ENCODE measurements around the gene XIRP1. TPM values are rescaled to one million over a fixed set of nuclear protein-coding genes. Genes with fewer than 3 reads are reported as not detected.

XIRP1 gene
- total RNA-seq, 2 donors from 2014 or later, result not detected

- Histone ChIP-seq H3K36me3 (replicated peaks in 1 of 2; ENCODE audit: insufficient read depth in 1 of 2, low read depth in 2 of 2) (no peaks in the 10 kb centered on the region), H3K4me3 (no peak overlapping the region), H3K4me1 (no peaks in the 10 kb centered on the region), H3K9me3 (no peaks in the 10 kb centered on the region), H3K27me3 (no peaks in the 10 kb centered on the region), H3K27ac (no peak overlapping the region)
- no peak for ATAC-seq
- intact Hi-C loops (cut with DNase I), result no loop called here
- TF ChIP-seq CTCF (IDR thresholded peaks at IDR 0.05), result no peak
- TF ChIP-seq POLR2A (IDR thresholded peaks at IDR 0.05), result no peak
- WGBS, 2 donors, result 76 to 78% methylated on average over 3 of the region's 3 CpGs
- no peak for DNase-seq
Measured at GRCh38 chr3:39219702-39220101, 27.3 kb upstream of the XIRP1 start.

DNA sequence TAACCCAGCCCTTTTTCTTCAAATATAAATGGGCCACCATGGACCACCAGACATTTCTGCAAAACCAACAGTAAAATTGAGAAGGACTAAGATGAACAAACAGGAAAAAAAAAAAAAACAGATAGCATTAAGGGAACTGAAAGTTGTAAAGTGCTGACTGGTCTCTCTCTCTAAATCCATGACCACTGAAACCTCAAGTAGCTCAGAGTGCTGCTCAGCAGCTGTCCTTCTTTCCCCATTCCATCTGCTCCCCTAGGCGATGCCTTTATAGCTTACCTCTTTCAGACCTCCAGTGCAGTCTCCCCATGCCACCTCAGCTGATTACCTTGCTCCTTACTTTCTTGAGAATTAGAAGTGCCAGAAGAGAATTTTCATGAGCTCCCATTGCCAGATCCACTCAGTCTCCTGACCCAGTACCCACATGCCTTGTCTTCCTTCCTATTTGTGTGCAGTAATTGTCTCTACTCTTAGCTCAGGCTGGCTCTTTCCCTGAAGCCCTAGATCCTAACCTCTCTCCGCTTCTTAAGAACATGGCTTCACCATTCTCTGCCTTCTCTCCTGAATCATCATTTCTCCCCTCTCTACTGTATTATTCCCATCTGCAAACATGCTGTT is 23.9 kb upstream of the XIRP1 start:
- ATAC-seq, result no peak
- no peak for TF ChIP-seq CTCF (IDR thresholded peaks at IDR 0.05)
- TF ChIP-seq POLR2A (IDR thresholded peaks at IDR 0.05), result no peak

DNA sequence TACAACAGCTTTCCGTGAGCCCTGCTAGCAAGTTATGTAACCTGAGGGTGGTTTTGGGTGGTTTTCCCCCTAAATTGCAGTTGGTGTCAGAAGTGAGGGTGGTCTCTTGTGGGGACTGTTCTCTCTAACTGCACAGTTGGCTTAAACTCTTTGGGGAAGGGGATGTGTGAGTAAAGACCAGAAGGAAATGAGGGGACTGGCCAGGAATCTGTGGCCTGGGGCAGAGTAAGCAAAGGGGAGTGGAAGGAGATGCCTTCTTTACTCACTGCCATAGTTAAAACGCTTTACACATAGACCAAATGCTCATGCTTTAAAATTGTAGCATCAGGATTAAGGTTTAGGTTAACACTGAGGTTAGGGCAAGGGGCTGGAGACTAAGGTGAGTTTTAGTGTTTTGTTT is 21.2 kb upstream of the XIRP1 start:
- H3K9me3 ChIP-seq, result no peaks in the 10 kb centered on the region
- no peak for ATAC-seq
- no peaks in the 10 kb centered on the region for H3K27me3 ChIP-seq
- H3K4me1 ChIP-seq, result no peaks in the 10 kb centered on the region
- no peak for TF ChIP-seq POLR2A (IDR thresholded peaks at IDR 0.05)
- TF ChIP-seq CTCF (IDR thresholded peaks at IDR 0.05), result no peak
- no peak for DNase-seq
- H3K36me3 ChIP-seq (replicated peaks in 1 of 2; ENCODE audit: insufficient read depth in 1 of 2, low read depth in 2 of 2), result no peaks in the 10 kb centered on the region
- H3K27ac ChIP-seq, result no peak overlapping the region
- H3K4me3 ChIP-seq, result no peak overlapping the region
- intact Hi-C loops (cut with DNase I), result no loop called here
- 51 to 63% methylated on average over 2 of the region's 2 CpGs for WGBS, 2 donors

More for the DNA sequence above, 23.9 kb upstream of the XIRP1 start:
- Histone ChIP-seq H3K27ac (no peak overlapping the region), H3K36me3 (replicated peaks in 1 of 2; ENCODE audit: insufficient read depth in 1 of 2, low read depth in 2 of 2) (no peaks in the 10 kb centered on the region), H3K9me3 (no peaks in the 10 kb centered on the region), H3K4me3 (no peak overlapping the region), H3K4me1 (no peaks in the 10 kb centered on the region), H3K27me3 (no peaks in the 10 kb centered on the region)
- WGBS, 2 donors, result 71 to 84% methylated on average over 2 of the region's 2 CpGs
- peak in 1 of 4 donors; percentile 5 for DNase-seq
- intact Hi-C loops (cut with DNase I), result no loop called here

- no peaks in the 10 kb centered on the region for H3K9me3 ChIP-seq
- no peaks in the 10 kb centered on the region for H3K36me3 ChIP-seq (replicated peaks in 1 of 2; ENCODE audit: insufficient read depth in 1 of 2, low read depth in 2 of 2)
- ATAC-seq (no peak), DNase-seq (no peak)
- H3K27me3 ChIP-seq, result no peaks in the 10 kb centered on the region
- TF ChIP-seq CTCF (IDR thresholded peaks at IDR 0.05), result no peak
- TF ChIP-seq POLR2A (IDR thresholded peaks at IDR 0.05), result no peak
- 96 to 100% methylated on average over 1 of the region's 1 CpG for WGBS, 2 donors
- no peaks in the 10 kb centered on the region for H3K4me1 ChIP-seq
- no peak overlapping the region for H3K27ac ChIP-seq
- no peak overlapping the region for H3K4me3 ChIP-seq
- intact Hi-C loops (cut with DNase I), result no loop called here
Measured at GRCh38 chr3:39212665-39213064, 20.3 kb upstream of the XIRP1 start.
